Transverse colon (tissue), 4 donors: ENCODE data around the gene CHST5.

Experiments
- EP300 ChIP-seq: sonication (generic); formaldehyde crosslinking; IDR thresholded peaks from one replicate; pipeline ENCODE4 v1.6.1; 2017; ENCODE audit warnings: antibody characterized with exemption, low read depth
- POLR2AphosphoS5 ChIP-seq, 3 donors: sonication (generic); formaldehyde crosslinking; IDR thresholded peaks; one replicate each; pipeline ENCODE4 v1.6.1; 2016; ENCODE audit warnings: antibody characterized with exemption in 3 of 3
- TF ChIP-seq, protein P1 (sequence below), 5 experiments: fragments of 200-600 bp in 3 of 5; fragments of 450-650 bp in 2 of 5; sonication (generic) in 3 of 5; IDR thresholded peaks; 1 replicate in 2 of 5; 2 replicates in 3 of 5; pipeline ENCODE4 v1.5.1; 2016 to 2017; ENCODE audit warnings: antibody characterized with exemption in 5 of 5, inconsistent platforms in 3 of 5, mild to moderate bottlenecking in 2 of 5, moderate library complexity in 1 of 5

GRCh38 chr16:75486014-75486675, 49.8 kb downstream of the CHST5 start:
- TF ChIP-seq, protein P1, sequence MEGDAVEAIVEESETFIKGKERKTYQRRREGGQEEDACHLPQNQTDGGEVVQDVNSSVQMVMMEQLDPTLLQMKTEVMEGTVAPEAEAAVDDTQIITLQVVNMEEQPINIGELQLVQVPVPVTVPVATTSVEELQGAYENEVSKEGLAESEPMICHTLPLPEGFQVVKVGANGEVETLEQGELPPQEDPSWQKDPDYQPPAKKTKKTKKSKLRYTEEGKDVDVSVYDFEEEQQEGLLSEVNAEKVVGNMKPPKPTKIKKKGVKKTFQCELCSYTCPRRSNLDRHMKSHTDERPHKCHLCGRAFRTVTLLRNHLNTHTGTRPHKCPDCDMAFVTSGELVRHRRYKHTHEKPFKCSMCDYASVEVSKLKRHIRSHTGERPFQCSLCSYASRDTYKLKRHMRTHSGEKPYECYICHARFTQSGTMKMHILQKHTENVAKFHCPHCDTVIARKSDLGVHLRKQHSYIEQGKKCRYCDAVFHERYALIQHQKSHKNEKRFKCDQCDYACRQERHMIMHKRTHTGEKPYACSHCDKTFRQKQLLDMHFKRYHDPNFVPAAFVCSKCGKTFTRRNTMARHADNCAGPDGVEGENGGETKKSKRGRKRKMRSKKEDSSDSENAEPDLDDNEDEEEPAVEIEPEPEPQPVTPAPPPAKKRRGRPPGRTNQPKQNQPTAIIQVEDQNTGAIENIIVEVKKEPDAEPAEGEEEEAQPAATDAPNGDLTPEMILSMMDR (IDR thresholded peaks at IDR 0.05), result no peak
- peak; percentile 13 to 65 (median 48) for TF ChIP-seq POLR2AphosphoS5 (IDR thresholded peaks at IDR 0.05)
- no peak for TF ChIP-seq EP300
